Esophagus squamous epithelium (tissue), 5 donors: ENCODE data around the gene DKK2. TPM values are rescaled to one million over a fixed set of nuclear protein-coding genes. Genes with fewer than 3 reads are reported as not detected.
"Not testable (repeated sequence)": the region's sequence is repeated elsewhere in the genome, so short reads cannot be mapped to it uniquely, and the experiment has no call there.

Experiments used
- DNase-seq: peaks from one replicate; lab custom pipeline; 2025; lab: John Stamatoyannopoulos, UW
- H3K27ac ChIP-seq, 4 donors: fragments of 200-600 bp; sonication (generic); one replicate each; pipeline ENCODE4 v1.5.1; 2016 to 2019; ENCODE audit warnings: mild to moderate bottlenecking in 1 of 4
- H3K27me3 ChIP-seq, 4 donors: fragments of 200-600 bp; sonication (generic); 1 replicate in 3 of 4; 2 replicates in 1 of 4; pipeline versions ENCODE4 v1.5.1 to v1.6.0; 2017 to 2021; ENCODE audit warnings: antibody characterized with exemption in 1 of 4
- H3K36me3 ChIP-seq, 3 donors: fragments of 200-600 bp; sonication (generic); one replicate each; pipeline ENCODE4 v1.5.1; 2016 to 2019
- H3K4me1 ChIP-seq, 3 donors: fragments of 200-600 bp; sonication (generic); one replicate each; pipeline ENCODE4 v1.5.1; 2017 to 2019
- H3K4me3 ChIP-seq, 4 donors: fragments of 200-600 bp; sonication (generic); 1 replicate in 3 of 4; 2 replicates in 1 of 4; pipeline ENCODE4 v1.5.1; 2016 to 2019; ENCODE audit warnings: mild to moderate bottlenecking in 2 of 4, moderate library complexity in 1 of 4
- H3K9me3 ChIP-seq, 3 donors: fragments of 200-600 bp; sonication (generic); one replicate each; pipeline ENCODE4 v1.5.1; 2016 to 2019
- POLR2A ChIP-seq, 4 donors: fragments of 450-650 bp; IDR thresholded peaks; one replicate each; pipeline ENCODE4 v1.6.1; 2017; ENCODE audit warnings: antibody characterized with exemption in 4 of 4, mild to moderate bottlenecking in 4 of 4, moderate library complexity in 3 of 4
- WGBS, 2 donors: methylation state at CpG; one replicate each; pipeline ENCODE4 v1.1.5; 2018; 5-methylcytosine and 5-hydroxymethylcytosine counted together
- intact Hi-C: fragments of 100-400 bp; cut with DNase I; formaldehyde crosslinking; loops from one replicate; pipeline ENCODE4 v1.15.0; 2022
- total RNA-seq, 4 donors: library from RNA; depleted of rRNA; stranded (reverse); fragments of >200 nt; gene quantifications; one replicate each; pipeline ENCODE4 v1.1.0, GENCODE V29; 2016
- TF ChIP-seq, protein P1 (sequence below), 6 experiments: fragments of 450-650 bp in 4 of 6; fragments of 200-600 bp in 2 of 6; sonication (generic) in 2 of 6; IDR thresholded peaks; one replicate each; pipeline ENCODE4 v1.5.1; 2016 to 2019; ENCODE audit warnings: antibody characterized with exemption in 6 of 6, mild to moderate bottlenecking in 4 of 6, moderate library complexity in 4 of 6
- donor health status: DM: yes; HTN: yes; CAD: no.

DKK2 gene
- total RNA-seq, 4 donors from 2014 or later, result 0.38 to 1.2 TPM; not detected in 2

DNA sequence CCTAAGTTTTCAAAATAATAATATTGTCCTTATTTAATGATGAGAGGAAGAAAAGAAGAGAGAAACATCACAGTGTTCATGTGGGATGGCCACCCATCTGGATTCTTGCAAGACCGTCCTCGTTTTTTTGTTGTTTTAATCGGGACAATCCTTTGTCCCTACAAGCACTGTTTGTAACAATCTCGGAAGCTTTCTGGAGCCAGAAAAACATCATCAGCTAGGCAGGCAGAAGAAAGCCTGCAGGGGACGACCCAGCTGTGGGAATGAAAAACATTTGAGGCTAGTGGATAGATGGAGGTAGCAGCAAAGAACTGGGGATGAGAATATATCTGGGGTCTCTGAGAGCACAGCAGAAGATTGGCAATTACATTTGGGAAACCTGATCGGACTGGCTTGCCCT, 105.6 kb downstream of the DKK2 start:
- TF ChIP-seq POLR2A (IDR thresholded peaks at IDR 0.05), result no peak
- TF ChIP-seq, protein P1, sequence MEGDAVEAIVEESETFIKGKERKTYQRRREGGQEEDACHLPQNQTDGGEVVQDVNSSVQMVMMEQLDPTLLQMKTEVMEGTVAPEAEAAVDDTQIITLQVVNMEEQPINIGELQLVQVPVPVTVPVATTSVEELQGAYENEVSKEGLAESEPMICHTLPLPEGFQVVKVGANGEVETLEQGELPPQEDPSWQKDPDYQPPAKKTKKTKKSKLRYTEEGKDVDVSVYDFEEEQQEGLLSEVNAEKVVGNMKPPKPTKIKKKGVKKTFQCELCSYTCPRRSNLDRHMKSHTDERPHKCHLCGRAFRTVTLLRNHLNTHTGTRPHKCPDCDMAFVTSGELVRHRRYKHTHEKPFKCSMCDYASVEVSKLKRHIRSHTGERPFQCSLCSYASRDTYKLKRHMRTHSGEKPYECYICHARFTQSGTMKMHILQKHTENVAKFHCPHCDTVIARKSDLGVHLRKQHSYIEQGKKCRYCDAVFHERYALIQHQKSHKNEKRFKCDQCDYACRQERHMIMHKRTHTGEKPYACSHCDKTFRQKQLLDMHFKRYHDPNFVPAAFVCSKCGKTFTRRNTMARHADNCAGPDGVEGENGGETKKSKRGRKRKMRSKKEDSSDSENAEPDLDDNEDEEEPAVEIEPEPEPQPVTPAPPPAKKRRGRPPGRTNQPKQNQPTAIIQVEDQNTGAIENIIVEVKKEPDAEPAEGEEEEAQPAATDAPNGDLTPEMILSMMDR (IDR thresholded peaks at IDR 0.05), result no peak
- 43 to 57% methylated on average over 6 of the region's 6 CpGs for WGBS, 2 donors
- Histone ChIP-seq H3K36me3 (no peaks in the 10 kb centered on the region), H3K9me3 (no peaks in the 10 kb centered on the region), H3K4me3 (no peak overlapping the region), H3K27me3 (no peaks in the 10 kb centered on the region), H3K27ac (no peak overlapping the region), H3K4me1 (no peaks in the 10 kb centered on the region)
- intact Hi-C loops, result no loop called here
- DNase-seq, result no peak

DNA sequence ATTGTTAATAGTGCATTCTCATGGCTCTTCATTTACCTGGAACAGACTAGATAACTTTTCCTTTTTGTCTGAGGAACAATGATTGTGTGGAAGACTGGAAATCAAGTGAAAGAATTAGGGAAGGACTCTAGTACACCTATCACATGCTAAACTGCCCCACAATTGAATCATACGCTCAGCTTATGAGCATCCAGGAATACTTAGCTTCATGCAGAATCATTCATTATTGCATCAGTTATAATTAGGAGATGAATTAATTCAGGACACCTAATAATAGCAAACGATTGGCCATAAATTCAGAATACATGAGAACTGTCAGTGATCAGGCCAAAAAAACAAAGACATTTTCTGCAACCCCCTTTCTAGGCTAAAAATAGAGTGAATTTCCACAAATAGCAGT, 106.9 kb downstream of the DKK2 start:
- 47 to 69% methylated on average over 2 of the region's 2 CpGs for WGBS, 2 donors
- H3K27me3 ChIP-seq, result no peaks in the 10 kb centered on the region
- no peaks in the 10 kb centered on the region for H3K9me3 ChIP-seq
- H3K4me3 ChIP-seq, result no peak overlapping the region
- H3K4me1 ChIP-seq, result no peaks in the 10 kb centered on the region
- H3K36me3 ChIP-seq, result no peaks in the 10 kb centered on the region
- H3K27ac ChIP-seq, result no peak overlapping the region
- TF ChIP-seq POLR2A (IDR thresholded peaks at IDR 0.05), result no peak
- TF ChIP-seq, protein P1 (IDR thresholded peaks at IDR 0.05), result no peak
- intact Hi-C loops, result no loop called here
- no peak for DNase-seq

DNA sequence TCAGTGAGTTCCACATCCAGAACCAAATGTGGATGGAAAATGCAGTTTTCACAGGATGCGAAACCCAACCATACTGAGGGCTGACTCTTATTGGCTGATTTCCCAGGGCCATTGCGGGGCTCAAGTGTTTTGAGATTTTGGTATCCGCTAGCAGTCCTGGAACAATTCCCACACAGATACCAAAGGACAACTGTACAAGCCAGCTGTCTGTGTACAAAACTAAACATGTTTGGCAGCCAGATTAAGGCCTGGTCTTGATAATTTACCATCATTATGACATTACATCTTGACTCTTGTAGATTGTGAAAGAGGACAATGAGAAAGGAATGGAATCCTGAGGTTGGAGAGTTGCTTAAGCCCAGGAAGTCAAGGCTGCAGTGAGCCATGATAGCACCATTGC, 121.9 kb downstream of the DKK2 start:
- no peak for DNase-seq
- intact Hi-C loops, result no loop called here
- Histone ChIP-seq H3K4me1 (no peaks in the 10 kb centered on the region), H3K36me3 (no peaks in the 10 kb centered on the region), H3K9me3 (no peaks in the 10 kb centered on the region), H3K4me3 (no peak overlapping the region), H3K27ac (no peak overlapping the region), H3K27me3 (no peaks in the 10 kb centered on the region)
- 78 to 86% methylated on average over 3 of the region's 3 CpGs for WGBS, 2 donors
- TF ChIP-seq, protein P1 (IDR thresholded peaks at IDR 0.05), result no peak
- no peak for TF ChIP-seq POLR2A (IDR thresholded peaks at IDR 0.05)

DNA sequence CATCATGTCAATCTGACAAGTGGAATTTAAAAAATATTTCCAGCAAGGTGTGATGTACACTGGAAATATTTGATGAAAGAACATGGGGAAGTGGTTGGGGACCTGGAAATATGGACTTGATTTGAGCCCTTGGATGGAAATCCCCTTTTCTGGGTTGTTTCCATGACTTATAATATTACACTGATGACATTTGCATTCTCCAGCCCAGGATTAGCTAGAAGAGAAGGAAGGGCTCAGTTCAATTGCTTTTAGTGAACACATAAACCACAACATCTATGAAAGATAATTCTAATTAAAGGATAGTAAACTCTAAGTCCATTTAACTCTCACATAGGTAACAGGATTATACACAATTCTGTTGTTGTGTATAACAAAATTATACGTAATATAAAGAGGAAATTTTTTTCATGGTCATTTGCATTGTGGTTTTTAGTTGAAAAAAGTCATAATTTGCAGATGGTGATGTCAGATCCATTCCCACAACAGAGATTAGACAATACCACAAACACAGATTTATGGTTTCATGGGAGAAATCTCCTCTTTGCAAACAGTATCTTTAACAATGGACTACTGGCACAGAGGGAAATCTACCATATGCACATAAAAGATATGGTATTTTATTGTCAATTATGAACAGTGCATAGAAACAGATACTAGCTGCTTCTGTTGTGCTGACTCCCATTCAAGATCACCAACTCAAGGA, 126.5 kb downstream of the DKK2 start:
- no peaks in the 10 kb centered on the region for H3K9me3 ChIP-seq
- no peaks in the 10 kb centered on the region for H3K4me1 ChIP-seq
- no peaks in the 10 kb centered on the region for H3K36me3 ChIP-seq
- no peak for DNase-seq
- H3K27me3 ChIP-seq, result no peaks in the 10 kb centered on the region
- no peak overlapping the region for H3K27ac ChIP-seq
- WGBS, 2 donors, result 57 to 75% methylated on average over 1 of the region's 1 CpG
- no peak overlapping the region for H3K4me3 ChIP-seq
- intact Hi-C loops, result no loop called here
- TF ChIP-seq POLR2A (IDR thresholded peaks at IDR 0.05), result no peak
- TF ChIP-seq, protein P1 (IDR thresholded peaks at IDR 0.05), result no peak

DNA sequence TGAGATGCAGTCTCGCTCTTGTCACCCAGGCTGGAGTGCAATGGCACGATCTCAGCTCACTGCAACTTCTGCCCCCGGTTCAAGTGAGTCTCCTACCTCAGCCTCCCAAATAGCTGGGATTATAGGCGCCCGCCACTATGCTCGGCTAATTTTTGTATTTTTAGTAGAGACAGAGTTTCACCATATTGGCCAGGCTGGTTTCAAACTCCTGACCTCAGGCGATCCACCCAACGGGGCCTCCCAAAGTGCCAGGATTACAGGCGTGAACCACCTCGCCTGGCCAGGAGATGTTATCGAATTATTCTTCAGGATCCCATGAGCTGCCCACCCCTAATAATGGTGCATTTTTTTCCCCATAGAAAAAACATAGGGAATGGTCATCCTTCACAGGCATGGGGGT, 128.1 kb downstream of the DKK2 start:
- H3K9me3 ChIP-seq, H3K27me3 ChIP-seq, intact Hi-C loops, H3K4me3 ChIP-seq, H3K4me1 ChIP-seq, DNase-seq, H3K36me3 ChIP-seq, H3K27ac ChIP-seq: not testable (repeated sequence)
- 91 to 95% methylated on average over 8 of the region's 11 CpGs for WGBS, 2 donors
